Tibial nerve (tissue), 4 donors: ENCODE data around the gene TERB1. TPM values are rescaled to one million over a fixed set of nuclear protein-coding genes. Genes with fewer than 3 reads are reported as not detected.

Experiments
- DNase-seq, 2 donors: peaks; one replicate each; pipeline ENCODE4 v3.0.0-alpha.2; 2019; ENCODE audit warnings: low spot score in 2 of 2
- H3K27ac ChIP-seq, 4 donors: fragments of 200-600 bp; sonication (generic) in 3 of 4; one replicate each; pipeline ENCODE4 v1.5.1; 2017 to 2019; ENCODE audit warnings: mild to moderate bottlenecking in 1 of 4
- H3K27me3 ChIP-seq, 2 donors: fragments of 200-600 bp; sonication (generic) in 1 of 2; one replicate each; pipeline versions ENCODE4 v1.5.1 to v1.6.0; 2017 to 2019
- H3K36me3 ChIP-seq, 3 donors: fragments of 200-600 bp; sonication (generic); one replicate each; pipeline ENCODE4 v1.5.1; 2018 to 2019
- H3K4me1 ChIP-seq, 4 donors: fragments of 200-600 bp; sonication (generic) in 3 of 4; one replicate each; pipeline ENCODE4 v1.5.1; 2017 to 2019
- H3K4me3 ChIP-seq, 4 donors: fragments of 200-600 bp; sonication (generic) in 3 of 4; one replicate each; pipeline ENCODE4 v1.5.1; 2017 to 2019; ENCODE audit warnings: mild to moderate bottlenecking in 1 of 4, moderate library complexity in 1 of 4
- H3K9me3 ChIP-seq, 4 donors: fragments of 200-600 bp; sonication (generic) in 3 of 4; one replicate each; pipeline ENCODE4 v1.5.1; 2017 to 2019
- EP300 ChIP-seq, 2 donors: sonication (generic); formaldehyde crosslinking; IDR thresholded peaks; one replicate each; pipeline ENCODE4 v1.6.1; 2017; ENCODE audit warnings: antibody characterized with exemption in 2 of 2, mild to moderate bottlenecking in 1 of 2
- POLR2A ChIP-seq, 2 donors: fragments of 450-650 bp; IDR thresholded peaks; one replicate each; pipeline ENCODE4 v1.6.1; 2017; ENCODE audit warnings: antibody characterized with exemption in 2 of 2, mild to moderate bottlenecking in 2 of 2, moderate library complexity in 2 of 2
- WGBS, 2 donors: methylation state at CpG; one replicate each; pipeline ENCODE4 v1.1.5; 2018; 5-methylcytosine and 5-hydroxymethylcytosine counted together
- total RNA-seq, 4 donors: library from RNA; depleted of rRNA; stranded (reverse); fragments of >200 nt; gene quantifications; one replicate each; pipeline ENCODE4 v1.1.0, GENCODE V29; 2016
- TF ChIP-seq, protein P1 (sequence below), 5 experiments: fragments of 200-600 bp in 3 of 5; fragments of 450-650 bp in 2 of 5; sonication (generic) in 3 of 5; IDR thresholded peaks; one replicate each; pipeline ENCODE4 v1.5.1; 2016 to 2019; ENCODE audit warnings: antibody characterized with exemption in 5 of 5, mild to moderate bottlenecking in 3 of 5, moderate library complexity in 2 of 5

The TERB1 gene, protein sequence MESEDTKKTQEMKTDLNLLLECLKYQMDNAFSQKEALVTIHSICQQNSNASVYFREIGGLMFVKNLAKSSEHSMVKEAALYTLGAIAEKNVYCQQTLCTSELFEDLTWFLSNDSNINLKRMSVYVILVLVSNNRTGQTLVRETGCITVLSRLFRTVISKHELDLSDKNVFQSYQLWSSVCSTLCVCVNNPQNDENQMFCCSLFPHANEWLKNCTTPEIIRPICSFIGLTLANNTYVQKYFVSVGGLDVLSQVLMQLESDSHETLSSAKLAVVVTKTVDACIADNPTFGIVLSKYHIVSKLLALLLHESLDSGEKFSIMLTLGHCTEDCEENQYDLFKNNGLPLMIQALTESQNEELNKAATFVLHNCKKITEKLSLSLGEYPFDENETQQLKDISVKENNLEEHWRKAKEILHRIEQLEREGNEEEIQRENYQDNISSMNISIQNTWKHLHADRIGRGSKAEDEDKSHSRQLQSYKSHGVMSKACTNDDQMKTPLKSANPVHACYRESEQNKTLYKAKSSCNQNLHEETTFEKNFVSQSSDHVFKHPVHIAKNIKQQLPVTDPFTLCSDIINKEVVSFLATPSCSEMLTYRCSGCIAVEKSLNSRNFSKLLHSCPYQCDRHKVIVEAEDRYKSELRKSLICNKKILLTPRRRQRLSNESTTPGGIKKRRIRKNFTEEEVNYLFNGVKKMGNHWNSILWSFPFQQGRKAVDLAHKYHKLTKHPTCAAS
- not detected for total RNA-seq

DNA sequence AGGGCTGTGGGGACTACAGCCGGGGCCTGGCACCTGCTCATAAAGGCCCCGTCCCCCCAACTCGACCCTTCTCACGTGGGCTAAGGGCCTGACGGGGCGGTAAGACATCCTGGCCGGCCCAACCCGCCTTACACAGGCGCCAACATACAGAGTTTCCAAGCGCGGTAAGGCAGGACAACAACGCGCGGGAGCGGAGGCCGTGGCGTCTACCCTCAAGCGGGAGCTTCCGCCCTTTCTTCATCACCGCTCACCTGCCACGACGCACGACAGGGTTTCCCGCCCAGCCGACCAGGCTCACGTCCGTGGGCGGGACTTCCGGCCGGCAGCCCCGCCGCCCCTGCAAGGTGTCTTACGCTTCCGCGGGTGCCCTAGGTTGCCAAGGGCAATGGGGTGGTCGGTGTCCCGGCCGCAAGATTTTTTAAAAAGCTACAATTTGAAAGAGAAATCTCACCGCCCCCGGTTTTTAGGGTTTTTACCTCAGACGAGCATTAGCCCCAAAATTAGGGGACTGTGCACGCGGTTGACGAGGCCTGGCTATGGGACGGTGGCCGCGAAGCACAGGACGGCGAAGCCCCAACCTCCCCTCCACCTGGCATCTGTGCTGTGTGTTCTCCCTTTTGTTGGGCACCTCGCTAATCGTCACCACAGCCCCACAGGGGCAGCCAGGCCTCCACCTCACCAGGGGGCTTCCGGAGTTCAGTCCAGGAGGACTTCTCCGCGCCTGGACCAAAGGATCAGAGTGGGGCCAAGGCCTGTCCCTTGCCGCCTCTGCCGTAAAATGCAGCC is at the start of gene TERB1:
Gene TERB1 (minus strand): TSS at position 265 of the 786 bp plus-strand sequence. CDS start 4,786 bp downstream, outside the sequence.
- WGBS, 2 donors: 87 to 90% methylated on average over 56 of the region's 56 CpGs
- Histone ChIP-seq H3K4me1 (no peaks in the 10 kb centered on the region), H3K27ac (no peak within 1 kb of the TSS), H3K27me3 (no peaks in the 10 kb centered on the region), H3K36me3 (peaks cover 0 to 61% (median 11%) of the 10 kb centered on the region in 3 donors), H3K9me3 (no peaks in the 10 kb centered on the region), H3K4me3 (no peak within 1 kb of the TSS)
- no peak for DNase-seq
- TF ChIP-seq, protein P1, sequence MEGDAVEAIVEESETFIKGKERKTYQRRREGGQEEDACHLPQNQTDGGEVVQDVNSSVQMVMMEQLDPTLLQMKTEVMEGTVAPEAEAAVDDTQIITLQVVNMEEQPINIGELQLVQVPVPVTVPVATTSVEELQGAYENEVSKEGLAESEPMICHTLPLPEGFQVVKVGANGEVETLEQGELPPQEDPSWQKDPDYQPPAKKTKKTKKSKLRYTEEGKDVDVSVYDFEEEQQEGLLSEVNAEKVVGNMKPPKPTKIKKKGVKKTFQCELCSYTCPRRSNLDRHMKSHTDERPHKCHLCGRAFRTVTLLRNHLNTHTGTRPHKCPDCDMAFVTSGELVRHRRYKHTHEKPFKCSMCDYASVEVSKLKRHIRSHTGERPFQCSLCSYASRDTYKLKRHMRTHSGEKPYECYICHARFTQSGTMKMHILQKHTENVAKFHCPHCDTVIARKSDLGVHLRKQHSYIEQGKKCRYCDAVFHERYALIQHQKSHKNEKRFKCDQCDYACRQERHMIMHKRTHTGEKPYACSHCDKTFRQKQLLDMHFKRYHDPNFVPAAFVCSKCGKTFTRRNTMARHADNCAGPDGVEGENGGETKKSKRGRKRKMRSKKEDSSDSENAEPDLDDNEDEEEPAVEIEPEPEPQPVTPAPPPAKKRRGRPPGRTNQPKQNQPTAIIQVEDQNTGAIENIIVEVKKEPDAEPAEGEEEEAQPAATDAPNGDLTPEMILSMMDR (IDR thresholded peaks at IDR 0.05): no peak
- no peak for TF ChIP-seq EP300 (IDR thresholded peaks at IDR 0.05)
- no peak for TF ChIP-seq POLR2A (IDR thresholded peaks at IDR 0.05)

DNA sequence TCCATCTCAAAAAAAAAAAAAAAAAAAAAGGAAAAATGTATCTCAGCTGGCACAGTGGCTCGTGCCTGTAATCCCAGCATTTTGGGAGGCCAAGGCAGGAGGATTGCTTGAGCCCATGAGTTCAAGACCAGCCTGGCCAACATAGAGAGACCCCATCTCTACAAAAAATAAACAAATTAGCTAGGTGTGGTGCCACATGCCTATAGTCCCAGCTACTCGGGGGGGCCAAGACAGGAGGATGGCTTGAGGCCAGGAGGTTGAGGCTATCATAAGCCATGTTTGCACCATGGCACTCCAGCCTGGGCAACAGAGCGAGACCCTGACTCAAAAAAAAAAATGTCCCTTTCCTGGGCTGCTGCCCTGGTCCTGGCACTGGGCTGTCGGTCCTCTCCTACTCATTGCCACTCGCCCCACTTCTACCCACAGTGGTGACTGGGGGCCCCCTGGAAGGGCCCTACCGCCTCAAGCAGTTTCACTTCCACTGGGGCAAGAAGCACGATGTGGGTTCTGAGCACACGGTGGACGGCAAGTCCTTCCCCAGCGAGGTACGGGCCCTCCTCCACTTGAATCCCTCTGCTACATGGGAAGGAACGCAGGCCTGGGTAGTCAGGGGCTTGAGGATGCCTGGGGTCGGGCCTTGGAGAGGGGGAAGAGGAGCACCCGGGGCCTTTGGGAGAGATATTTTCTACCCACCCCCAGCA is 48.9 kb upstream of the TERB1 start:
- TF ChIP-seq EP300 (IDR thresholded peaks at IDR 0.05): no peak
- 86 to 88% methylated on average over 14 of the region's 14 CpGs for WGBS, 2 donors
- no peaks in the 10 kb centered on the region for H3K9me3 ChIP-seq
- no peak overlapping the region for H3K4me3 ChIP-seq
- peaks cover 0 to 2% (median 0%) of the 10 kb centered on the region in 4 donors for H3K4me1 ChIP-seq
- H3K36me3 ChIP-seq: no peaks in the 10 kb centered on the region
- no peak overlapping the region for H3K27ac ChIP-seq
- no peak for DNase-seq
- H3K27me3 ChIP-seq: peaks cover 0 to 20% of the 10 kb centered on the region in 2 donors

DNA sequence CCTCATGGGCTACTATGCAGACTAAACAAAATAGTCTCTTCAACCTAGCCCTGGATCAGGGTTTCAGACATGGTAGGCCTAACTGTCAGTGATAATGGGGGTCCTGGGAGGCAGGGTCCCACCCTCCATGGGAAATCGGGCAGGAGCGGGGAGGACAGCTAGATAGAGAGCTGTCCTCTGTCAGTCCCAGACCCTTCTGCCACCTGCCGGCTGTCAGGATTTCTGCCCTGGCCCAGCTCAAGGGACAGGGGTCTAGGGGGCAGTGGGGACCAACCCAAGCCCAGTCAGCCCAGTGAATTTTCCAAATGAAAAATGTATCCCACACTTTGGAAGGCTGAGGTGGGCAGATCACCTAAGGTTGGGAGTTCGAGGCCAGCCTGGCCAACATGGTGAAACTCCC is 48.2 kb upstream of the TERB1 start:
- Histone ChIP-seq H3K4me3 (no peak overlapping the region), H3K27ac (no peak overlapping the region), H3K4me1 (peaks cover 0 to 9% (median 6%) of the 10 kb centered on the region in 4 donors), H3K36me3 (no peaks in the 10 kb centered on the region), H3K27me3 (peaks cover 0 to 27% of the 10 kb centered on the region in 2 donors), H3K9me3 (no peaks in the 10 kb centered on the region)
- TF ChIP-seq, protein P1 (IDR thresholded peaks at IDR 0.05): no peak
- TF ChIP-seq EP300 (IDR thresholded peaks at IDR 0.05) (no peak), POLR2A (IDR thresholded peaks at IDR 0.05) (no peak)
- WGBS, 2 donors: 76 to 89% methylated on average over 4 of the region's 4 CpGs
- no peak for DNase-seq

DNA sequence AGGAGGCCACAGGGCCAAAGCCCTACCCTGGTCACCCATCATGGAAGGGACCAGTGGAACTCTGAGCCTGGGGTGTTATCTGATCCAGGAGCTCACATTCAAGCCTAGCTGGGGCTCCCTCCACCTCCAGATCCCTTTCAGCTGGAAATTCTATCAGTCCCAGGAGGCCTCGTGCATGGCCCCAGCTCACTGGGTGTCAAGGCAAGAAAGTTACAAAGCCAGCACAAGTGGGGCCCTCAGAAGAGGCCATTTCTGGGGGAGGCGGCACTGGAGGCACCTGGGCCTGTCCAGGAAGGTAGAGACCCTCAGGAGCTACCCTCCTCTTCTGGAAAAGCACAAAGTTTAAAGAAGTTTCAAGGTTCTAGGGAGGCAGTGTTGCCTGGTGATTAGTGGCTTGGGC is 47.6 kb upstream of the TERB1 start:
- H3K9me3 ChIP-seq: no peaks in the 10 kb centered on the region
- H3K4me3 ChIP-seq: no peak overlapping the region
- peaks cover 0 to 33% of the 10 kb centered on the region in 2 donors for H3K27me3 ChIP-seq
- H3K36me3 ChIP-seq: no peaks in the 10 kb centered on the region
- H3K4me1 ChIP-seq: peaks cover 0 to 15% (median 11%) of the 10 kb centered on the region in 4 donors
- DNase-seq: no peak
- no peak overlapping the region for H3K27ac ChIP-seq
- TF ChIP-seq POLR2A (IDR thresholded peaks at IDR 0.05) (no peak), EP300 (IDR thresholded peaks at IDR 0.05) (no peak)
- TF ChIP-seq, protein P1 (IDR thresholded peaks at IDR 0.05): no peak
- whole genome bisulfite sequencing, 2 donors: 77 to 84% methylated on average over 2 of the region's 2 CpGs

GRCh38 chr16:66848172-66848571 is 46.8 kb upstream of the TERB1 start:
- TF ChIP-seq EP300 (IDR thresholded peaks at IDR 0.05): no peak
- no peak for TF ChIP-seq POLR2A (IDR thresholded peaks at IDR 0.05)
- TF ChIP-seq, protein P1 (IDR thresholded peaks at IDR 0.05): no peak
- WGBS, 2 donors: 61 to 63% methylated on average over 2 of the region's 2 CpGs

More at GRCh38 chr16:66848172-66848571, 46.8 kb upstream of the TERB1 start:
- no peak overlapping the region for H3K4me3 ChIP-seq
- peaks cover 0 to 41% of the 10 kb centered on the region in 2 donors for H3K27me3 ChIP-seq
- no peaks in the 10 kb centered on the region for H3K36me3 ChIP-seq
- peaks cover 0 to 16% (median 13%) of the 10 kb centered on the region in 4 donors for H3K4me1 ChIP-seq
- no peak for DNase-seq
- H3K9me3 ChIP-seq: no peaks in the 10 kb centered on the region
- H3K27ac ChIP-seq: no peak overlapping the region
